ENCODE measurements around the gene CRYGA. TPM values are rescaled to one million over a fixed set of nuclear protein-coding genes. Genes with fewer than 3 reads are reported as not detected.

The CRYGA gene
- total RNA-seq, 1 donor from 2014 or later: not detected

- DNase-seq (ENCODE audit: low read depth): no peak
- no peak for TF ChIP-seq CTCF (conservative IDR thresholded peaks at IDR 0.05; ENCODE audit: low read depth, low read length)
- H3K4me3 ChIP-seq (ENCODE audit: low read depth, low read length): no peak overlapping the region
These were observed 27.3 kb downstream of the CRYGA start for GRCh38 chr2:208135794-208136715.

- TF ChIP-seq CTCF (conservative IDR thresholded peaks at IDR 0.05; ENCODE audit: low read depth, low read length): no peak
- DNase-seq (ENCODE audit: low read depth): no peak
- H3K4me3 ChIP-seq (ENCODE audit: low read depth, low read length): no peak overlapping the region
These were observed 28.3 kb downstream of the CRYGA start for GRCh38 chr2:208134928-208135586.

- no peak overlapping the region for H3K4me3 ChIP-seq (ENCODE audit: low read depth, low read length)
- no peak for TF ChIP-seq CTCF (conservative IDR thresholded peaks at IDR 0.05; ENCODE audit: low read depth, low read length)
- DNase-seq (ENCODE audit: low read depth): no peak
These were observed 32.7 kb downstream of the CRYGA start for GRCh38 chr2:208130712-208131110.

GRCh38 chr2:208129744-208130711 lies 33.4 kb downstream of the CRYGA start, which contains the start of gene CRYGC:
TSS of gene CRYGC (minus strand) at chr2:208129828. CDS start at chr2:208129792, 36 bp downstream.
- DNase-seq (ENCODE audit: low read depth): no peak
- H3K4me3 ChIP-seq (ENCODE audit: low read depth, low read length): no peak within 1 kb of the TSS
- no peak for TF ChIP-seq CTCF (conservative IDR thresholded peaks at IDR 0.05; ENCODE audit: low read depth, low read length)

- no peak for DNase-seq (ENCODE audit: low read depth)
- no peak for TF ChIP-seq CTCF (conservative IDR thresholded peaks at IDR 0.05; ENCODE audit: low read depth, low read length)
- no peak overlapping the region for H3K4me3 ChIP-seq (ENCODE audit: low read depth, low read length)
These were observed 35.3 kb downstream of the CRYGA start for GRCh38 chr2:208128136-208128535.

GRCh38 chr2:208127090-208127489 lies 36.3 kb downstream of the CRYGA start:
- no peak for DNase-seq (ENCODE audit: low read depth)
- H3K4me3 ChIP-seq (ENCODE audit: low read depth, low read length): no peak overlapping the region
- no peak for TF ChIP-seq CTCF (conservative IDR thresholded peaks at IDR 0.05; ENCODE audit: low read depth, low read length)

Measured in epithelial cell of proximal tubule (primary cell).